ENCODE results near the gene REV3L. TPM values are rescaled to one million over a fixed set of nuclear protein-coding genes. Genes with fewer than 3 reads are reported as not detected.
"Not testable (repeated sequence)": the region's sequence is repeated elsewhere in the genome, so short reads cannot be mapped to it uniquely, and the experiment has no call there.

The REV3L gene
- polyA plus RNA-seq, 2 of the 4 experiments (the other 2 are of a cell fraction) = 4.1 to 12.4 TPM

- ATAC-seq (no peak), FAIRE-seq (no peak), DNase-seq (ENCODE audit: low read depth in 1 of 2, low spot score in 1 of 2) (no peak)
- Histone ChIP-seq H3K9me3 (no peaks in the 10 kb centered on the region), H3K4me1 (no peaks in the 10 kb centered on the region), H3K27ac (no peak overlapping the region), H3K4me2 (no peak overlapping the region), H3K4me3 (no peak overlapping the region)
- 91% methylated on average over 2 of the region's 2 CpGs for WGBS (ENCODE audit: missing lambda C conversion rate)
- ChIA-PET CTCF (no interaction called here), POLR2A (no interaction called here)
- no peak for TF ChIP-seq ESRRA (IDR thresholded peaks at IDR 0.05; ENCODE audit: borderline replicate concordance, low read length)
- no peak for TF ChIP-seq ZC3H11A (IDR thresholded peaks at IDR 0.05)
- TF ChIP-seq, protein P1, sequence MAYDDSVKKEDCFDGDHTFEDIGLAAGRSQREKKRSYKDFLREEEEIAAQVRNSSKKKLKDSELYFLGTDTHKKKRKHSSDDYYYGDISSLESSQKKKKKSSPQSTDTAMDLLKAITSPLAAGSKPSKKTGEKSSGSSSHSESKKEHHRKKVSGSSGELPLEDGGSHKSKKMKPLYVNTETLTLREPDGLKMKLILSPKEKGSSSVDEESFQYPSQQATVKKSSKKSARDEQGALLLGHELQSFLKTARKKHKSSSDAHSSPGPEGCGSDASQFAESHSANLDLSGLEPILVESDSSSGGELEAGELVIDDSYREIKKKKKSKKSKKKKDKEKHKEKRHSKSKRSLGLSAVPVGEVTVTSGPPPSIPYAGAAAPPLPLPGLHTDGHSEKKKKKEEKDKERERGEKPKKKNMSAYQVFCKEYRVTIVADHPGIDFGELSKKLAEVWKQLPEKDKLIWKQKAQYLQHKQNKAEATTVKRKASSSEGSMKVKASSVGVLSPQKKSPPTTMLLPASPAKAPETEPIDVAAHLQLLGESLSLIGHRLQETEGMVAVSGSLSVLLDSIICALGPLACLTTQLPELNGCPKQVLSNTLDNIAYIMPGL (CRISPR knock-in tag; IDR thresholded peaks at IDR 0.05; ENCODE audit: borderline replicate concordance) = no peak
- no peak for TF ChIP-seq MAFK (IDR thresholded peaks at IDR 0.05; ENCODE audit: partially characterized antibody)
- no peak for TF ChIP-seq MAZ (IDR thresholded peaks at IDR 0.05; ENCODE audit: borderline replicate concordance, low read depth, low read length)
- TF ChIP-seq TFCP2L1 (CRISPR knock-in tag; IDR thresholded peaks at IDR 0.05) = no peak
- no peak for TF ChIP-seq ZFP36 (IDR thresholded peaks at IDR 0.05; ENCODE audit: borderline replicate concordance, partially characterized antibody)
- no peak for TF ChIP-seq KDM5A (IDR thresholded peaks at IDR 0.05)
- TF ChIP-seq EHMT2 (IDR thresholded peaks at IDR 0.05; ENCODE audit: low read depth) = no peak
- no peak for TF ChIP-seq RAD21 (conservative IDR thresholded peaks at IDR 0.05 in 1 of 2, IDR thresholded peaks at IDR 0.05 in 1 of 2)
- no peak for TF ChIP-seq CHD2 (IDR thresholded peaks at IDR 0.05; ENCODE audit: low read length, partially characterized antibody)
- TF ChIP-seq CTCF (IDR thresholded peaks at IDR 0.05) = no peak
- no peak for TF ChIP-seq EHF (CRISPR knock-in tag; IDR thresholded peaks at IDR 0.05)
These were observed 160.9 kb downstream of the REV3L start for GRCh38 chr6:111322145-111322544.

- CTCF ChIA-PET = interaction anchor here (0.6 kb wide), 1 partner anchor 249 kb away, joined by 3 read pairs; no protein-coding TSS in a partner anchor
- FAIRE-seq = not testable (repeated sequence)
- WGBS (ENCODE audit: missing lambda C conversion rate) = 100% methylated on average over 2 of the region's 4 CpGs
These were observed 175.1 kb downstream of the REV3L start for GRCh38 chr6:111307950-111308349.

GRCh38 chr6:111307275-111307858 lies 175.7 kb downstream of the REV3L start:
- ChIA-PET CTCF (interaction anchor here (0.6 kb wide), 1 partner anchor 249 kb away, joined by 3 read pairs; no protein-coding TSS in a partner anchor), POLR2A (no interaction called here)
- Histone ChIP-seq H3K4me2 (no peak overlapping the region), H3K9me3 (no peaks in the 10 kb centered on the region), H3K27ac (no peak overlapping the region), H3K4me1 (no peaks in the 10 kb centered on the region), H3K4me3 (no peak overlapping the region)
- DNase-seq (ENCODE audit: low read depth in 1 of 2, low spot score in 1 of 2) = no peak
- no peak for ATAC-seq
- WGBS (ENCODE audit: missing lambda C conversion rate) = 85% methylated on average over 7 of the region's 7 CpGs
- FAIRE-seq = no peak
- no peak for TF ChIP-seq HEYL (CRISPR knock-in tag; IDR thresholded peaks at IDR 0.05)
- no peak for TF ChIP-seq TFCP2L1 (CRISPR knock-in tag; IDR thresholded peaks at IDR 0.05)
- no peak for TF ChIP-seq POLR2AphosphoS2 (conservative IDR thresholded peaks at IDR 0.05; ENCODE audit: low read length)
- TF ChIP-seq CHD2 (IDR thresholded peaks at IDR 0.05; ENCODE audit: low read length, partially characterized antibody) = no peak
- TF ChIP-seq CBX8 (IDR thresholded peaks at IDR 0.05) = no peak
- no peak for TF ChIP-seq HOXB13 (CRISPR knock-in tag; IDR thresholded peaks at IDR 0.05; ENCODE audit: low read depth)
- no peak for TF ChIP-seq CBX2 (IDR thresholded peaks at IDR 0.05; ENCODE audit: borderline replicate concordance, low read depth)
- no peak for TF ChIP-seq MYC (IDR thresholded peaks at IDR 0.05; ENCODE audit: borderline replicate concordance, low read length)
- TF ChIP-seq, protein P2, sequence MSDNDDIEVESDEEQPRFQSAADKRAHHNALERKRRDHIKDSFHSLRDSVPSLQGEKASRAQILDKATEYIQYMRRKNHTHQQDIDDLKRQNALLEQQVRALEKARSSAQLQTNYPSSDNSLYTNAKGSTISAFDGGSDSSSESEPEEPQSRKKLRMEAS (IDR thresholded peaks at IDR 0.05) = no peak
- no peak for TF ChIP-seq ZFP36 (IDR thresholded peaks at IDR 0.05; ENCODE audit: borderline replicate concordance, partially characterized antibody)
- TF ChIP-seq, protein P3, sequence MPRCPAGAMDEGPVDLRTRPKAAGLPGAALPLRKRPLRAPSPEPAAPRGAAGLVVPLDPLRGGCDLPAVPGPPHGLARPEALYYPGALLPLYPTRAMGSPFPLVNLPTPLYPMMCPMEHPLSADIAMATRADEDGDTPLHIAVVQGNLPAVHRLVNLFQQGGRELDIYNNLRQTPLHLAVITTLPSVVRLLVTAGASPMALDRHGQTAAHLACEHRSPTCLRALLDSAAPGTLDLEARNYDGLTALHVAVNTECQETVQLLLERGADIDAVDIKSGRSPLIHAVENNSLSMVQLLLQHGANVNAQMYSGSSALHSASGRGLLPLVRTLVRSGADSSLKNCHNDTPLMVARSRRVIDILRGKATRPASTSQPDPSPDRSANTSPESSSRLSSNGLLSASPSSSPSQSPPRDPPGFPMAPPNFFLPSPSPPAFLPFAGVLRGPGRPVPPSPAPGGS (IDR thresholded peaks at IDR 0.05) = no peak
- TF ChIP-seq RARB (CRISPR knock-in tag; IDR thresholded peaks at IDR 0.05) = no peak
- TF ChIP-seq HES2 (IDR thresholded peaks at IDR 0.05) = no peak
- TF ChIP-seq BHLHE40 (IDR thresholded peaks at IDR 0.05; ENCODE audit: low read depth, low read length) = no peak
- TF ChIP-seq FOSL2 (IDR thresholded peaks at IDR 0.05) = no peak
- TF ChIP-seq FOSL2 (CRISPR knock-in tag; IDR thresholded peaks at IDR 0.05) = no peak
- no peak for TF ChIP-seq SMC3 (IDR thresholded peaks at IDR 0.05)
- no peak for TF ChIP-seq PHF8 (IDR thresholded peaks at IDR 0.05; ENCODE audit: borderline replicate concordance, low read depth)
- TF ChIP-seq, protein P4, sequence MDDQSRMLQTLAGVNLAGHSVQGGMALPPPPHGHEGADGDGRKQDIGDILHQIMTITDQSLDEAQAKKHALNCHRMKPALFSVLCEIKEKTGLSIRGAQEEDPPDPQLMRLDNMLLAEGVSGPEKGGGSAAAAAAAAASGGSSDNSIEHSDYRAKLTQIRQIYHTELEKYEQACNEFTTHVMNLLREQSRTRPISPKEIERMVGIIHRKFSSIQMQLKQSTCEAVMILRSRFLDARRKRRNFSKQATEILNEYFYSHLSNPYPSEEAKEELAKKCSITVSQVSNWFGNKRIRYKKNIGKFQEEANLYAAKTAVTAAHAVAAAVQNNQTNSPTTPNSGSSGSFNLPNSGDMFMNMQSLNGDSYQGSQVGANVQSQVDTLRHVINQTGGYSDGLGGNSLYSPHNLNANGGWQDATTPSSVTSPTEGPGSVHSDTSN (IDR thresholded peaks at IDR 0.05) = no peak

More at GRCh38 chr6:111307950-111308349, 175.1 kb downstream of the REV3L start:
- H3K27ac ChIP-seq; H3K4me2 ChIP-seq; POLR2A ChIA-PET; ATAC-seq; DNase-seq (ENCODE audit: low read depth in 1 of 2, low spot score in 1 of 2); H3K9me3 ChIP-seq; H3K4me1 ChIP-seq; H3K4me3 ChIP-seq: not testable (repeated sequence)

Measured in A549 (cell line).